Activated gamma-delta T cell (primary cell): Measurements from ENCODE around the gene RHNO1.

ENCODE experiments used
- DNase-seq: peaks from one replicate; lab custom pipeline; 2025; lab: John Stamatoyannopoulos, UW
- total RNA-seq, 2 donors: gene quantifications; one replicate each; lab custom pipeline; 2026; lab: John Stamatoyannopoulos, UW

Gene RHNO1
- 27.3 to 28.8 reads per million in 2 donors for total RNA-seq

- peak; percentile 71 for DNase-seq
These were observed at the start of gene RHNO1, which contains the start of gene FOXM1 for GRCh38 chr12:2877047-2877952. Gene RHNO1, plus strand, starts transcription at chr12:2877223. Its CDS starts 8,144 bp downstream, at chr12:2885367. Gene FOXM1, minus strand, starts transcription at chr12:2877174. Its CDS starts 2,696 bp downstream, at chr12:2874478.

- DNase-seq = no peak
These were observed 47.7 kb upstream of the RHNO1 start for GRCh38 chr12:2829275-2829674.

DNA sequence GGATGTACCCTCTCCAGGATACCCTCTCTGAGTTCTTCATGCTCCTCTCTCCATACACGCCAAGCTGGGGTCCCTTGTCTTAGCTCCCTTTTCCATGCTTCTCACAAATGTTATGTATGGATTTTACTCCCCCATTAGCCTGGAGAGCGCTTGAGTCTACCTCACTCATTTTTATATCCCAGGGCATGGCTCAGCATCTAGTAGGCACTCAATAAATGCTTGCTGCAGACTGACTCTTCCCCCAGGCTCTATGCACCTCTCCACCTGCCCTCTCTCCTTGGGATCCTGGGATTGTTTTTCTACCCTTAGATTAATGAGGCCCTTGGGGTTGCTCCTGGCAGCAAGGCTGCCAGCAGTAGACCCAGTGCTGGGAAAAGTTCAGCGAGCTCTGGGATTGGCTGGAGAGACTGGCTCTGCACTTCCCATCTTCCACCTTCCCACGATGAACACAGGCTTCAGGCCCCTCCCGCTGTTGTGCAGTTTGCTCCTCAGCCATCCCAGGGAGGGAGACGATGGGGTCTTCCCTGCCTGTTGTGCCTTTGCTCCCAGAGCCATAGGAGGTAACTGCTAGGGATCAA, 44.4 kb upstream of the RHNO1 start:
- DNase-seq = no peak

GRCh38 chr12:2833327-2833726, 43.7 kb upstream of the RHNO1 start:
- no peak for DNase-seq

DNA sequence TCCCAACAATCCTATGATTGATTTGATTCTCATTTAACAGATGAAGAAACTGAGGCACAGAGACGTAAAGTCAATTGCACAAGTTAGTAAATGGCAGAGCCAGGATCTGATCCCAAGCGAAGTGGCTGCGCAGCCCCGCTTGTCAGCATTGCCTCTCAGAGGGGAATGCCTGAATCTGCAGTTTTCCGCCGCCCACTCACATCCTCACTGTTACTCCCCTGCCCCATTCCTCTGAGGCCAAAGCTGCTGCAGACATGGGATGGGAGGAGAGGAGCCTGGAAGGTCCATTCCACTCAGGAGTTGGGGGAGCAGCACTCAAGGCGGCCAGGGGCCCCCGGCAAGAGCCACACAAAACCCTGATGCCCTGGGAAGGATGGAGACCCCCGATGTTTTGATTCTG, 43.2 kb upstream of the RHNO1 start:
- DNase-seq = no peak

- DNase-seq = no peak
These were observed 42.2 kb upstream of the RHNO1 start, which contains the start of gene NRIP2 for GRCh38 chr12:2834581-2835491. Gene NRIP2, minus strand, starts transcription at chr12:2835035. Its CDS starts 52 bp downstream, at chr12:2834983.

DNA sequence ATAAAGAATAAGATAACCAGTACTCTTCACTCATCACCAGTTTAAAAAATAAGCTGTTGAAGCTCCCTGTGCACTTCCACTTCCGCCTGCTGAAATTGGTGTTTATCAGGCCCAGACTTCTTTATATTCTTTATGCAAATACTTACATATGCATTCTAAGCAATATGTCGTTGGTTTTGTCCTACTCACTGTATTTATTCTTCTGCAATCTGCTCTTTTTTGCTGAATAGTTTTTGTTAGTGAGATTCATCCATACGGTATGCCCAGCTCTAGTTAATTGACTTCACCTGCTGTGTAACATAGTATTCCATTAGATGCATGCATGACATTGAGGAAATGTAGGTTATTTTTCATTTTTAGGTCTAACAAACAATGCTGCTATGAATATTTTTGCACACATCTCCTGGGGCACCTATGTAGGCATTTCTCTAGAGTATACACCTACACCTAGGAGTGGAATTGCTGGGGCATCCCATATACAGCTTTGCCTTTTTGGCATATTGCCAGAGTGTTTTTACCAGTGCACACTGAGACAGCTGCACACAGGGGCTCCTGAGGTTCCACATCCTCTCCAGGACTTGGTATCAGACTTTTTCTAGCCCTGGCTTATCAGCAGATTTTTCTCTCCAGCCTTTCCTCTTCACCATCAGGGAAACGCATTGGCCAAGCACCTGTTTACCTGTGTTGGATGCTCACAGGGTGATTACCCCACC, 41.2 kb upstream of the RHNO1 start:
- no peak for DNase-seq

GRCh38 chr12:2836574-2836973, 40.4 kb upstream of the RHNO1 start:
- no peak for DNase-seq

DNA sequence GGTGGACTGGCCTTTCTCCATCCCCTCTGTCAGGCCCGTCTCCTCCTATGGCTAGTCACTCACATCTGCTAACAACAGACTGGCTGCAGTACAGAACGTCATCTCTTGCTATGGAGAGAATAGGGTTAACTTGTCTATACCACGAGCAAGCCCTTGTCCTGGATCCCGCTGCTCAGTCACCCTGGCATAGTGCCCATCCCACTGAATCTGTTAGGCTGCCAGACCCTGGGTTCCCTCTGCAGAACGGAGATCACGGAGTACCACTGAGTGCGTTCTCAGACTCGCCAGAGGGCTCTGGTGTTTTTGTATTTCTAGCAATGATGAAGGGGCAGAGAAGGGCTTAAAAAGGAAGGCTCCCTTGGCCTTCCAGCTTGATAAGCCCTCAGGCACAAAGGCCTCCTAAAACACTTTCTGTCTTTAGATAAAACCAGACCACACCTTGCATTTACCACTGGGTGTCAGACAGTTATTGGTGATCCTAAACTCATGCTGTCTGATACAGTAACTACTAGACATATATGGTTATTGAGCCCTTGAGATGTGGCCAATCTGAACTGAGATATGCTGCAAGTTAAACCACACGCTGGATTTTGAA, 35.9 kb upstream of the RHNO1 start:
- DNase-seq = no peak

- no peak for DNase-seq
These were observed 34.1 kb upstream of the RHNO1 start for GRCh38 chr12:2842948-2843347.

DNA sequence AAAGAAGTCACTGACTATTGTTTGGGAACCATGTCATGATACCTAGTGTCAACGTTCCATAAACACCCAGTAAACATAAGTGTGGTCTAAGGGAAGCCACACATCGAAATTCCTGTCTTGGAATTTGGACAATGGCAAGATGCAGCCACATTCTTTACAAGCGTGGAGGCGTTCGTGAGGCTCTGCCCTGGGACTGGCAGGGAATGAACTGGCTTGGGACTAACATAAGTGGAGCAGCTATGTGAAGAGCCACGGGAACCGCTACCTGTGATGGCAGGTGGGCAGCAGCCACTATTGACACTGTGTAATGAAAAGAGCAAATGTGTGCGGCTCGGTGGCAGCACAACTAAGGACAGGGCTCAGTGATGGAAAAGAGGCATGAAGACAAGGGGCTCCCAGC, 32.2 kb upstream of the RHNO1 start:
- DNase-seq = no peak

- no peak for DNase-seq
These were observed 31.7 kb upstream of the RHNO1 start for GRCh38 chr12:2845280-2845679.

DNA sequence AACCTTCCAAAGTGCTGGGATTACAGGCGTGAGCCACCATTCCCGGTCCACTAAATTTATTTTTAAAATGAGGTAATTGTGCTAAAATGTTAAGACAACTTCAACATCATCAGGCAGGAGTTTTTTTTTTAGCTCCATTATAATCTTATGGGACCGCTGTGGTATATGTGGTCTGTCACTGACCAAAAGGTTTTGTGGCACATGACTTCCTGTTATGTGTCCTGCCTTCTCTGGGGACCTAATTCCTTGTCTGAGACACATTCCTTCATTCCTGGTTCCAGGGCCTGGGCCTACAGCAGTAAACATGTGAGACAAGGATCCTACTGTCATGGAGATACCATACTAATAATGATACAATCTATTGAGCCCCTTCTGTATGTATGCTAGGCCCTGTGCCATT, 25.1 kb upstream of the RHNO1 start:
- no peak for DNase-seq

- DNase-seq = no peak
These were observed 23.4 kb upstream of the RHNO1 start for GRCh38 chr12:2853626-2854025.

DNA sequence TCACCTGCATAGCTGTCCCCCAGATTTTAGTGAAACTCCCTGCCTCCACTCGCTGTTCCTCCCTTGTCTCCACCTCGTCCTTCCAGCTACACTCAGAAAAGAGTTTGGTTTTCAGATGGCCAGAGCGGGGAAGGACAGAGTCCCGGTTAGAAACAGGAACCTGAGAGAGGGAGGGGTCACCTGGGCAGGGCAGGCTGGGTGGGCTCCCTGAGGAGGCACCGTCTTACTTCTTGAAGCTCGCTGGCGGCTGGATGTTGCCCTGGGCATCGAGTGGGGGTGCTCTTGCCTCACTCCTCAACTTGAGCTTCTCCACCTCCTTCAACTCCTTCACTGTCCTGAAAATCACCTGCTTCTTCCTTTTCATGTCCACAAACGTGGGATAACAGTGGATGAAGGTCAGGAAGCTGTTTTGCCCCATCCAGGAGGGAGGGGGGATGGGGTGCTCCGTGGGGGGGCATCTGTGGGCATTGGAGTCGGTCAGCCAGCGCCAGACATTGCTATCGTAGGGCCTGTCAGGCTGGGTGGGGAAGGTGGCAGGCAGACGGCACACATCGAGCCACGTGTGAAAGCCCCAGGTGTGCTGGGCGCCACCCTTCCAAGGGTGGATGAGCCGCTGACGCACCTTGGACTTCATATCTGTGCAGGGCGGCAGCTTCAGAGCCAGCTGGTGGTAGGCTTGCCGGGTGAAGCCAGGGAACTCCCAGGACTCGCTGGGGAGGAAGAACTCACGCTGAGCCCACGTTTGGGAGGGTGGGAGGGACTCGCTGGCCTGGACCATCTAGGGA, 22.2 kb upstream of the RHNO1 start:
- no peak for DNase-seq

DNA sequence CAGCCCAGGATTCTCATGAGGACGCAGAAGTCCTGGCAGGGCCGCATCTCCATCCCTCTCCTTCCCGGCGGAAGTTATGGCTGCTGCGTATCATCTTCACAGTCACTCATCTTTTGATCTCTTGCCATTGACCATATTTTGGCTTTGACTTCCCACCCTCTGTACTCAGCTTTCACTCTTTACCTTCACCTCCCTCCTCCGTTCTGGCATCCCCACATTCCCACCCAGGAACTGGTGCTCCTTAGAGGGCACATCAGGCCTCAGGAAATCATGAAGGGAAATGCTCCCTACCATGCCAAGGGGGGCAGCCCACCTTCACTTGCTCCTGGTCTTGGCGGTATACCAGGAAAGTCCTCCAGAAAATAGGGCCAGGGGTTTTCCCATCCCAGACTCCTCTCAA, 21.5 kb upstream of the RHNO1 start:
- no peak for DNase-seq

- no peak for DNase-seq
These were observed 21.0 kb upstream of the RHNO1 start for GRCh38 chr12:2856051-2856450.

GRCh38 chr12:2857021-2857431, 20.0 kb upstream of the RHNO1 start, which contains the start of gene TEX52:
Gene TEX52, minus strand, starts transcription at chr12:2857039. Its CDS starts 13 bp downstream, at chr12:2857026.
- DNase-seq = no peak

DNA sequence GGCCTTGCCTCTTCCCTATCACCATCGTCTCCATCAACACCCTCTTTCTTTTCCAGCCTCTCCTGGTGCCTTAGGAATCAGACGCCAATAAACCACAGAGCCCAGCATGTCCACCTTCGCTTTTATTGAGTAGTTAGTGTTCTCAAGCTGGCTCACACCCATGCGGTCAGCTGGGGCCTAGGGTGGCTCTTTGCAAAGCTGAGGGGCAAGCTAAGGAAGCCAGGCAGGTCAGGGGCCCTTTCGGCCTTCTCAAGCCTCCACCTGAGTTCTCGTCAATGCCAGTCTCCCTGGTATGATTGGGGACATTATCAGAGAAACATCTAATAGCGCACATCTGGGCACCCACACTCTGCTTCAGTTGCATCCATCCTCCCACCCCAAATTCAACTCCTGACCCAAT, 19.4 kb upstream of the RHNO1 start:
- DNase-seq = no peak

DNA sequence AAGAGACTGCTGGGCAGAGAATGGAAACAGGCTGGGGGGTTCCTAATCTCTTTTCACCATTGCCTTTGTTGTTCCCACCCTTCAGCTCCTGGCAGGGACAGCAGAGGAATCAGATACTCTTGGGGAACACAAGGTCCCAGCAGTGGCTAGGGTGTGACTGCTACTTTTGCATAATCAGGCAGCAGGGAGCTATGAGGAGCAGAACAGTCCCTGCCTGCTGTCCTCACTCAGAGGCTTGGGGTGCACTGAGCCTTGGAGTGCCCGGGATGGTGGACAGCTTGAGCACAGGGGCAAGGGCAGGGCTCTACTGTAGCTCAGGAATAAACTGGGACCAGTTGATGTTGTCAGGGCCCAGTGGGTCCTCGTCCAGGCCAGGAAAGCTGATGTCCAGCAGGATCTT, 18.7 kb upstream of the RHNO1 start:
- DNase-seq = no peak
